ENCODE measurements around the gene EPN1. TPM values are rescaled to one million over a fixed set of nuclear protein-coding genes. Genes with fewer than 3 reads are reported as not detected.

The EPN1 gene
- total RNA-seq, 1 experiment from 2014 or later, result 45.6 TPM

DNA sequence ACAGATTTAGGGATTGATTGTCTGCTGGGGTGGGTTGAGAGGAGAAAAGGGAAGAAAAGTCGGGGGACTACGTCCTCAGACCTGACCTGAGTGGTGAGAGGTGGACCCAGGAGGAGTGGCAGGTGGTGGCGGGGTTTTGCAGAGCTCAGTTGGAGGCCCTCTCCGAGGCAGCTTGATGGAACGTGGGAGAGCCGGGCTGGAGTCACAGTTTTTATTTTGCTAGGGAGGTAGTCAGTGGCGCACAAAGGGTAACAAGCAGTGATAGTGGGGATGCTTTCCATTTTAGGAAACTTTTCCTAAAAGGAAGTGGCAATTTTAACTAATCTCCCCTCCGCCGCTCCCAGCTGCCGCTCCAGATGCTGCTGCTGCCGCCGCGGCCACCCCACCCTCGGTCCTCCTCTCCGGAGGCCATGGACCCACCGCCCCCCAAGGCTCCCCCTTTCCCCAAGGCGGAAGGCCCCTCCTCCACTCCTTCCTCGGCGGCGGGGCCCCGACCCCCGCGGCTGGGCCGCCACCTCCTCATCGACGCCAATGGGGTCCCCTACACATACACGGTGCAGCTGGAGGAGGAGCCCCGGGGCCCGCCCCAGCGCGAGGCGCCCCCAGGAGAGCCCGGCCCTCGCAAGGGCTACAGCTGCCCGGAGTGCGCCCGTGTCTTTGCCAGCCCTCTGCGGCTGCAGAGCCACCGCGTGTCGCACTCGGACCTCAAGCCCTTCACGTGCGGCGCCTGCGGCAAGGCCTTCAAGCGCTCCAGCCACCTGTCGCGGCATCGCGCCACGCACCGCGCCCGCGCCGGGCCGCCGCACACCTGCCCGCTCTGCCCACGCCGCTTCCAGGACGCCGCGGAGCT, 32.6 kb upstream of the EPN1 start:
- Histone ChIP-seq H3K9me3 (replicated peaks) (no peaks in the 10 kb centered on the region), H3K27ac (no peak overlapping the region), H3K4me1 (peaks cover 9% of the 10 kb centered on the region; the same call in 1 of the 2 replicates)

DNA sequence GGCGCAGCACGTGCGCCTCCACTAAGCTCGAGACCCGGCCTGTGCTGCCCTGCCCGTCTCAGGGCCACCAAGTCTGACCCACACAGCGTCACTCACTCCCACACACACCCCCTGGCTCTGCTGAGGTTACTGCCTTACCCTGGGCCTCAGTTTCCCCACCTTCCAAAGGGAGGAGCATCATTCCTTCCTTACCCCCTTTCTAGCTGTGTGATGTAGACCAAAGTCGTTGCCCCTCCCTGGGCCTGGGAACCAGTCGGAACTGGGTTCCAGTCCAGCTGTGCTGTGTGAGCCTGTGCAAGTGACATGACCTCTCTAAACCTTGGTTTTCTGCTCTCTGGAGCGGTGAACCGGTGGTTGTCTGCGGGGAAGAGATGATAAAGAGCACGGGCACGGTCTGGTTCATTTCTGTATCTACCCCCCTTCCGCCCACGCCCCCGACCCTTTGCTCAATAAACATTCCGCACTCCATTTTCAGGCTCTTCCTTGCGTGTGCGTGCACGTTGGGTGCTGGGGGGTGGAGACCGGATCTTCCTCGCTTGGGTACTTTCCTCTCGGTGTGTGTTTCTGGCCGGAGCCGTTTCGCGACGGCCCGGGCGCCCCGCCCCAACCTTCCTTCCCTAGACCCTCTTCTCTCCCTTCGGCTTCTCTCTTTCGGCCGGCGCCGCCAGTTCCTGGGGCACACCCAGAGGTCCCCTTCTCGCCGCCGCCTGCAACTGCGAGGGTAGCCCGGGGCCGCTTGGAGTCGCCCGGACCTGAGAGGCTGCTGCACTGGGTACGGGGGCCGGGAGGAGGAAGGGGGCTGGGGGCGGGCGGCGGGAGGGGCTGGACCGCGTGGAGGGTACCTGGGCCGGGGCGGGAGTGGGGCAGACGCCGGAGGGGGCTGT, 31.8 kb upstream of the EPN1 start, which contains the start of gene ZNF581:
ZNF581 (plus strand) TSS at position 647 of the 884 bp plus-strand sequence. CDS start 923 bp downstream, outside the sequence.
- peaks cover 19% of the 10 kb centered on the region for H3K36me3 ChIP-seq
- no peak within 1 kb of the TSS; the same call in 1 of the 2 replicates for H3K27ac ChIP-seq
- H3K9me3 ChIP-seq (replicated peaks), result no peaks in the 10 kb centered on the region
- no peaks in the 10 kb centered on the region for H3K27me3 ChIP-seq
- peaks cover 9% of the 10 kb centered on the region; the same call in 1 of the 2 replicates for H3K4me1 ChIP-seq
- DNase-seq, result peak; percentile 73 to 83
- H3K4me3 ChIP-seq, result peak within 1 kb of the TSS; percentile 84

More for the DNA sequence above, 32.6 kb upstream of the EPN1 start:
- peak overlapping the region; percentile 84 for H3K4me3 ChIP-seq
- H3K27me3 ChIP-seq, result no peaks in the 10 kb centered on the region
- peaks cover 19% of the 10 kb centered on the region for H3K36me3 ChIP-seq
- DNase-seq, result peak in 1 of 2 experiments; percentile 36

DNA sequence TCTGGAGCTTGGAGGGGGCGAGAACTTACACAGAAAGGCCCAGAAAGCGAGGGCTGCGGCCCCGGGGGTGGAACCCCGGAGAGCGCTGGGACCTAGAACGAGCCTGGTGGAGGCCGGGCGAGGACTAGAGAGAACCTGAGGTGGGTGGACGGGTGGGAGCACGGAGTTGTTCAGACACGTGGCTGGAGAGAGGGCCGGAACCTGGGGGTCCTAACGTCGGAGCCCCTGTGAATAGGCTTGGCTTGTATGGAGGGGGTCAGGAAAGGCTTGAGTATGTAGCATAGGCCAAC, 31.2 kb upstream of the EPN1 start:
- H3K4me1 ChIP-seq, result peaks cover 9% of the 10 kb centered on the region; the same call in 1 of the 2 replicates
- peak overlapping the region; percentile 84 for H3K4me3 ChIP-seq

DNA sequence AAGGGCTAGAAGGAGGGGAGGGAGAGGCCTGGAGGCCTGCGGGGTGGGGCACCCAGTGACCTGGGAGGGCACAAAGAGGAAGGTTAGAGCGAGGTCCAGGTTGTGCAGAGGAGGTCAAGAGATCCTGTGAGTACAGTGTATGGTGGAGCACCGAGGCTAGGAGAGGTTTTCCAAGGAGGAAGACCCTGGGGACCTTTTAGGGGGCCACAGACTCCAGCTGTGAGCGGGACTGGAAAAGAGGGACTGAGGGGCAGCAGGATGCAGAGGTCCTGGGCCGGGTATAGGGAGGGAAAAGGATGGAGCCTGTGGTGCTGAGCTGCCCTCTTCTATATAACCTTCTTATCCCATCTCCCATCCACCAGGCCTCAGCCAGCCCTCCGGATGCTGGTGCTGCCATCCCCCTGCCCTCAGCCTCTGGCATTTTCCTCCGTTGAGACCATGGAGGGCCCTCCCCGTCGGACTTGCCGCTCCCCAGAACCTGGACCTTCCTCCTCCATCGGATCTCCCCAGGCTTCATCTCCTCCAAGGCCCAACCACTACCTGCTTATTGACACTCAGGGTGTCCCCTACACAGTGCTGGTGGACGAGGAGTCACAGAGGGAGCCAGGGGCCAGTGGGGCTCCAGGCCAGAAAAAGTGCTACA, 30.7 kb upstream of the EPN1 start:
- Histone ChIP-seq H3K36me3 (peaks cover 19% of the 10 kb centered on the region), H3K27me3 (no peaks in the 10 kb centered on the region), H3K9me3 (replicated peaks) (no peaks in the 10 kb centered on the region), H3K4me1 (peaks cover 9% of the 10 kb centered on the region; the same call in 1 of the 2 replicates), H3K4me3 (peak overlapping the region; percentile 84), H3K27ac (no peak overlapping the region; the same call in 1 of the 2 replicates)
- DNase-seq, result no peak

More for the DNA sequence above, 31.2 kb upstream of the EPN1 start:
- no peak for DNase-seq
- H3K27ac ChIP-seq, result no peak overlapping the region; the same call in 1 of the 2 replicates
- peaks cover 19% of the 10 kb centered on the region for H3K36me3 ChIP-seq
- no peaks in the 10 kb centered on the region for H3K9me3 ChIP-seq (replicated peaks)
- no peaks in the 10 kb centered on the region for H3K27me3 ChIP-seq

DNA sequence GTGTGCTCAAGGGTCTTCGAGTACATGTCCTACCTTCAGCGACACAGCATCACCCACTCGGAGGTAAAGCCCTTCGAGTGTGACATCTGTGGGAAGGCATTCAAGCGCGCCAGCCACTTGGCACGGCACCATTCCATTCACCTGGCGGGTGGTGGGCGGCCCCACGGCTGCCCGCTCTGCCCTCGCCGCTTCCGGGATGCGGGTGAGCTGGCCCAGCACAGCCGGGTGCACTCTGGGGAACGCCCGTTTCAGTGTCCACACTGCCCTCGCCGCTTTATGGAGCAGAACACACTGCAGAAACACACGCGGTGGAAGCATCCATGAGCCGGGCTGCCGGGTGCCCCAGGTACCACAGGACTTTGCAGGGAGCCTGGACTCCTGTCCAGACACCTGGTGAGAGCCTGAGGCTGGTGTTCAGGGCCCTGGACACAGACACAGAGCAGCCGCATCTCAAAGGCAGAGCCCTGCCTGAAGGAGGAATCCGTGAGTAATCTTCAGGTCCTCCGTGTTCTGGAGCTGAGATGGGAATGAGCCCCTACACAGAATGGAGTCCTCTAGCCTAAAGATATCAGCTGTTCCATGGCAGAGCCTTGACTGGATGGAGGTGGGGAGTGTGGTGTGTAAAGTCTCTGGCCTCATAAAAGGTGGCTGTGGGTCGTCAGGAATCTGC, 30.0 kb upstream of the EPN1 start:
- no peak overlapping the region for H3K4me3 ChIP-seq
- H3K9me3 ChIP-seq (replicated peaks), result no peaks in the 10 kb centered on the region
- H3K4me1 ChIP-seq, result peaks cover 9% of the 10 kb centered on the region; the same call in 1 of the 2 replicates
- peaks cover 19% of the 10 kb centered on the region for H3K36me3 ChIP-seq
- DNase-seq, result no peak
- no peak overlapping the region for H3K27ac ChIP-seq
- no peaks in the 10 kb centered on the region for H3K27me3 ChIP-seq

DNA sequence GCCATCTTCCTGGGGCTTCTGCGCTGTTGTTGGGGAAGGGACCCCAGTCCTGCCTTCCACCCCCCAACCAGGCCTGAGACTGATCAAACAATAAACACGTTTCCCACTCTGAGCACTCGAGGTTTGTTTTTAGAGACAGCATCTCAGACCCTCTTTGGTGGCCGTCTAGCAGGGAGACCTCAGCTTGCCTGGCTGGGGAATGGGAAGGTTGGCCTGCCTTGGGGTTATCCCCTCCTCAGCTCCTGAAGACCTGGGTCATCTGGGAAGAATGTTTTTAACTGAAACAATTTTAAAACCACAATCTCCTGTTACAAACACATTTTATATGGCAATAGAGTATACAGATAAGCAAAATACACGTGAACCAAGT, 29.5 kb upstream of the EPN1 start:
- no peak for DNase-seq
- H3K9me3 ChIP-seq (replicated peaks), result no peaks in the 10 kb centered on the region
- peaks cover 19% of the 10 kb centered on the region for H3K36me3 ChIP-seq
- H3K27me3 ChIP-seq, result no peaks in the 10 kb centered on the region
- H3K27ac ChIP-seq, result no peak overlapping the region
- H3K4me3 ChIP-seq, result no peak overlapping the region
- peaks cover 9% of the 10 kb centered on the region; the same call in 1 of the 2 replicates for H3K4me1 ChIP-seq

DNA sequence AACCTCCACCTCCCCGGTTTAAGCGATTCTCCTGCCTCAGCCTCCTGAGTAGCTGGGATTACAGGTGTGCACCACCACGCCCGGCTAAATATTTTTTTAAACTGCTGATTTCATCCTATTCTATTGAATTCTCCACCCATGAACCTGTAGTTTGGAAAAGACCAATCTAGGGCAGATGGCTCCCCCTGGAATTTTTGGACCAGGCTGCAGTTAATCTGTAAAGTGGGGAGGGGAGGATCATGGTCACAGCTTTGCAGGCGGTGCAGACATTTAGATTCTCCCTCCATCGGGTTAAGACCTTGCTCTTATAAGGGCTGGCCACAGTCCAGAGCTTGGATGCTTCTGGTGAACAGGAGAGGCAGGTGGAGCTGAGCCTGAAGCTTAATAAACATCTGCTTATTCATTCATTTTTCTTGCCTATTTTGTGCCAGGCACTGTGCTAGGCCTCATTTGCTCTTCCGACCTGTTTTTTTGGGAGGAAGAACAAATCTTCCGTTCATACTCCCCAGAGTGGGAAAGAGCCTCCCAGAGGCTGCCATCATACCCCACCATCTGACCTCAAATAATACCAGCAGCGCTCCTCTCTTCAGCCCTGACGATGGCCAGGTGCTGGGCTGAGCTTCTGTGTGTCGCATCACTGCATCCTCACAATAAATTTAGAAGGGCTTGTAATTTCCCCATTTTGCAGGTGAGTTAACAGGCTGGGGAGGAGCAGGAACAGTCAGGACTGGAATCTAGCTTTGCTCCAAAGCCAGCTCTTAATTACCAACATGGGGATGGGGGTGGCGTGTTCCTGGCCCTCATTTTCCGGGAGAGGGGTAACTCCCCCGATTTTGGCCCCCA, 27.9 kb upstream of the EPN1 start:
- H3K4me1 ChIP-seq, result peaks cover 8% of the 10 kb centered on the region; the same call in 1 of the 2 replicates
- no peak for DNase-seq
- peaks cover 19% of the 10 kb centered on the region for H3K36me3 ChIP-seq
- no peaks in the 10 kb centered on the region for H3K9me3 ChIP-seq (replicated peaks)
- peak overlapping the region; percentile 88 for H3K4me3 ChIP-seq
- H3K27me3 ChIP-seq, result no peaks in the 10 kb centered on the region
- no peak overlapping the region for H3K27ac ChIP-seq

DNA sequence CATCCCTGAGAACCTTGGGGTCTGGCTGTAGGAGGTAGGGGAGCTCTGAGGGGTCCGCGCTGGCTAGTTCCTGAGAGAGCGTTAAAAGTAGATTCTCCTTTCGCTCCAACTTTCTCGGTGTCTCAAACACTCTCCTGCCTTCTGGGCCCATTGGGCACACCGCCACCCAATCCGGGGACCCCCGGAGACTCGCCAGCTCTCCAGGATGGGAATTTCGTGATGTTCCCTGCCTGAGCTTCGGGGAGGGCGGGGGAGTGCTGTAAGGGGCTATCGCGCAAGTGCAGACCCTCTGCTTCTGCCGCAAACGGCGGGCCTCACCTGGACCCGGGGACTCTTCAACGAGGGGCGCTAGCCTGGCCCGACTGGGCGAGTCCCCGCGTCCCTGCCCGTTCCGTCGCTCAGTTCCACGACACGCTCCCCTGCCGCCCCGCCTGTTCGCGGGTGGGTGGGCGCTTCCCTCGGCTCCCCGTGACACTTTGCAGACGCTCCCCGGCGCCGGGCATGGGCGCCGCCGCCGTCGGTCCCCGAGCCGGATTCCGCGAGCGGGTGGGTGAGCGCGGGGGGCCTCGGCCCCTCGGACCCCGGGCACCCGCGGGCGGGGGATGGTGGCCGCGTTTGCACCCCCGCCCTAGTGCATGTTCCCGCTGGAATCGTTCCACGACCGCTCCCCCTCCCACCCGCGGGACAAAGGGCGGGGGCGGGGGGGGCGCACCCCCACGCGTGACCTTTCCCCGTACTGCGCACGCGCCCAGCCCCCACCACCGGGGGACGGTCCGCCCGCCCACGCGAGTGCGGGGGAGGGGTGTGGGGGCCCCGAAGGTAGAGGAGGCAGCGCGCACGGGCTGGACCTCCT, 27.1 kb upstream of the EPN1 start, which contains the start of gene CCDC106:
CCDC106 (plus strand) TSS at position 481 of the 853 bp plus-strand sequence. CDS start 835 bp downstream, outside the sequence.
- Histone ChIP-seq H3K4me3 (peak within 1 kb of the TSS; percentile 88), H3K36me3 (peaks cover 19% of the 10 kb centered on the region), H3K4me1 (peaks cover 3% of the 10 kb centered on the region; the same call in 1 of the 2 replicates), H3K27me3 (no peaks in the 10 kb centered on the region), H3K27ac (peak within 1 kb of the TSS; percentile 72), H3K9me3 (replicated peaks) (no peaks in the 10 kb centered on the region)
- peak; percentile 82 to 84 for DNase-seq

DNA sequence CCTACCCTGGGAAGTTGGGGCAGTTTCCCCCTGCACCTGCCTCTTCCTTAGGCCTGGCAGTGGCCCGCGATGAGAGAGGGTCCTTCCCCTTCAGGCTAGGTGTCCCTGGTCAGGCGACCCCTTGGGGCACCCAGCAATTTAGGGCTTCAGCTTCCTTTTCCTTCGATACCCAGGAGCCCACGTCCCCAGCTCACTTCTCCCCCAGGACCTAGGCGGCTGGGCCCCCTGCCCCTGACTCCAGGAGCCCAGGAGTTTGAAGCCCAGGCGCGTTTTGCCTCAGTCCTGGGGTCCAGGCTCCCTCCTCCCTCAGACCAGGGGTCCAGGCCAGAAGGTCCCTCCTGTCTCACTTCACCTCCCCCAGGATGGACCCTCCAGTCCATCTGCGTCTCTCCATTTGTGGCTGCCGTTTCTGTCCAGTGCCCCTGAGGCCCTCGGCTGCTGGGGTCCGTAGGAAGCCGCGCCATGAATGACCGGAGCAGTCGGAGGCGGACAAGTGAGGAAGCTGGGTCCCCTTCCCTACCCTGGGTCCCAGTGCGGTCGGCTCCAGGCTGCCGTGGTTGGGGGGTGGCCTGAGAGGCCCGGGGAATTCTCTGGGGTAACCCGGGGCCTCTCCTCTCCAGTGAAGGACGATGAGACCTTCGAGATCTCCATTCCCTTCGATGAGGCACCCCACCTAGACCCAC, 26.3 kb upstream of the EPN1 start:
- no peaks in the 10 kb centered on the region for H3K27me3 ChIP-seq
- no peaks in the 10 kb centered on the region for H3K4me1 ChIP-seq
- DNase-seq, result peak in 1 of 2 experiments; percentile 35
- H3K27ac ChIP-seq, result no peak overlapping the region; the same call in 1 of the 2 replicates
- H3K36me3 ChIP-seq, result peaks cover 19% of the 10 kb centered on the region
- no peaks in the 10 kb centered on the region for H3K9me3 ChIP-seq (replicated peaks)
- peak overlapping the region; percentile 88 for H3K4me3 ChIP-seq

DNA sequence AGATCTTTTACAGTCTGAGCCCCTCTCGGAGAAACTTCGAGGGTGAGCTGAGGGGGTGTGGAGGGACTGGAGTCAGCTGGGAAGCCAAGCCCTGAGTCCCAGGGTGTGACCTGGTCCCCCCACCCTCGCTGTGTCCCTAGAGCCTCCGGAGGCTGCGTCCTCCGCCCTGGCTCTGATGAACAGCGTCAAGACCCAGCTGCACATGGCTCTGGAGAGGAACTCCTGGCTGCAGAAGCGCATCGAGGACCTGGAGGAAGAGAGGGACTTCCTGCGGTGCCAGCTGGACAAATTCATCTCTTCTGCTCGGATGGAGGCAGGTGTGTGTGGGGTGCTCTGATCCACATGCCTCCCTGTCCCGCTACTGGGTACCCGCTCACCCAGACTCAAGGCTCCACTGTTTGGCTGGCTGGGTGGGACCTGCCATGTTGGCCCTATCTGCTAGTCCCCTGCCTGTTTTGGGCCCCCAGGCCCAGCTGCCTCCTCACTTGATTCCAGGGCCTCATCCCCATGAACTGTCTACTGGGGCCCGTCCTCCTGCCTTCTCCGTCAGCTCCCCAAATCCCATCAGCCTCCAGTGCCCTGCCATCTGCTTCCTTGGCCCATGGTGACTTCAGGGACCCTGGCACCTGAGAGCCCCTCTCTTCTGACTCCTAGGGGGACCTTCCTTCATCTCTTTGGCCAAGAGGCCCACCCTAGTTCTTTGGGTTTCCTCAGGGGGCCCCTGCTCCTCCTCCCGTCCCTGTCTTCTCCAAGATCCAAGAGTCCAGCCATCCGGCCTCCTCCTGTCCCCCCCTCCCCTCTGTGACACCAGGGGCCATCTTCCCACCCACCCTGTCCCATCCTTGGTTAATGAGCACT, 25.5 kb upstream of the EPN1 start:
- no peaks in the 10 kb centered on the region for H3K4me1 ChIP-seq
- no peaks in the 10 kb centered on the region for H3K27me3 ChIP-seq
- H3K27ac ChIP-seq, result no peak overlapping the region
- H3K9me3 ChIP-seq (replicated peaks), result no peaks in the 10 kb centered on the region
- DNase-seq, result no peak
- peaks cover 19% of the 10 kb centered on the region for H3K36me3 ChIP-seq
- H3K4me3 ChIP-seq, result no peak overlapping the region

DNA sequence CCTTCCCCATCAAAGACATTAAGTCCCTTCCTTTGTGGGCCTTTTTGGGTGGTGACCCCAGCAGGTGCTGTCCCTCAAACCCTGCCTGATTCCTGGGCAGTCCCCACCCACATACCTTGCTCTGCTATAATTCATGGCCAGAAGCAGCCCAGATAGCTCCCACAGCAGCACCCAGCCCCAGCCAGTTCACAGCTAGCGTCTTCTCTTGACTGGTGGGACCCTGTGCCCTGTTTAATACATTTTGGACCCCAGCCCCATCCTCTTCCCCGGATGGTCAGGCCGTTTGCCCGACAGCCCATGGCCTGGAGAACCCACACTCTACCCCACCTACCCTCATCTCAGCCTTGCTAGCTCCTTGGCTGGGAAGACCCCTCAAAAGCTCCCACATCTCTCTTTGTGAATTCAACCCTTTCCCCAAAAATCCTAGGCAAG, 24.9 kb upstream of the EPN1 start:
- no peaks in the 10 kb centered on the region for H3K9me3 ChIP-seq (replicated peaks)
- H3K4me3 ChIP-seq, result no peak overlapping the region
- no peak for DNase-seq
- H3K36me3 ChIP-seq, result peaks cover 13% of the 10 kb centered on the region
- no peaks in the 10 kb centered on the region for H3K4me1 ChIP-seq
- H3K27ac ChIP-seq, result no peak overlapping the region
- no peaks in the 10 kb centered on the region for H3K27me3 ChIP-seq
